Measurements from ENCODE around the gene CLDN4. TPM values are rescaled to one million over a fixed set of nuclear protein-coding genes. Genes with fewer than 3 reads are reported as not detected.

The CLDN4 gene
- total RNA-seq, 2 donors from 2014 or later: 0.99 TPM; not detected in 1

DNA sequence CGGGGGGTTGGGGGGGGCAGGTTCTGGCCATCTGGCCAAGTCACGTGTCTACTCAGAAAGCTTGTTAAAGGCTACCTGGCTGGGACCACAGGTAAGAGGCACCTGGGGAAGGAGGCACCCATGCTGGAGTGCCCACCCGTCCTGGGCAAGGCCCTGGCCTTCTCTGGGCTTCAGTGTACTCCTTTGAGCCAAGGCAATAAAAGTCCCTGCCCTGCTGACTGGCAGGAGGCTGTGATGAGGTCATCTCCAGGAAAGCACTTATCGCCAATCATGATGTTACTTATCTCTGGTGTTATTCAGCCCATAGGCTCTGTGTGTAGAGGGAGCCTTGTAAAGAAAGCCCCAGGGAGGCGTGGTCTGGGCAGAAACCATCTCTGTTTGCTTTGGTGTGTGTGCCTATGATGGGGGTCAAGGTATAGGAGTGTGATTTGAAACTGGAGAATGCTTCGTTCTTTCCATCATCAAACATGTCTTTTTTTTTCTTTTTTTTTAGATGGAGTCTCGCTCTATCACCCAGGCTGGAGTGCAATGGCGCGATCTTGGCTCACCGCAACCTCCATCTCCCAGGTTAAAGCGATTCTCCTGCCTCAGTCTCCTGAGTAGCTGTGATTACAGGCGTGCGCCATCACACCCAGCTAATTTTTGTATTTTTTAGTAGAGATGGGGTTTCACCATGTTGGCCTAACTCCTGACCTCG, 2.5 kb upstream of the CLDN4 start:
- Histone ChIP-seq H3K9me3 (no peaks in the 10 kb centered on the region), H3K27me3 (replicated peaks; ENCODE audit: insufficient read depth) (no peaks in the 10 kb centered on the region), H3K36me3 (no peaks in the 10 kb centered on the region), H3K4me3 (no peak overlapping the region), H3K27ac (no peak overlapping the region), H3K4me1 (ENCODE audit: control insufficient read depth in 1 of 2, low read depth in 2 of 2) (peaks cover 3 to 7% of the 10 kb centered on the region in 2 donors)
- TF ChIP-seq, protein P1, sequence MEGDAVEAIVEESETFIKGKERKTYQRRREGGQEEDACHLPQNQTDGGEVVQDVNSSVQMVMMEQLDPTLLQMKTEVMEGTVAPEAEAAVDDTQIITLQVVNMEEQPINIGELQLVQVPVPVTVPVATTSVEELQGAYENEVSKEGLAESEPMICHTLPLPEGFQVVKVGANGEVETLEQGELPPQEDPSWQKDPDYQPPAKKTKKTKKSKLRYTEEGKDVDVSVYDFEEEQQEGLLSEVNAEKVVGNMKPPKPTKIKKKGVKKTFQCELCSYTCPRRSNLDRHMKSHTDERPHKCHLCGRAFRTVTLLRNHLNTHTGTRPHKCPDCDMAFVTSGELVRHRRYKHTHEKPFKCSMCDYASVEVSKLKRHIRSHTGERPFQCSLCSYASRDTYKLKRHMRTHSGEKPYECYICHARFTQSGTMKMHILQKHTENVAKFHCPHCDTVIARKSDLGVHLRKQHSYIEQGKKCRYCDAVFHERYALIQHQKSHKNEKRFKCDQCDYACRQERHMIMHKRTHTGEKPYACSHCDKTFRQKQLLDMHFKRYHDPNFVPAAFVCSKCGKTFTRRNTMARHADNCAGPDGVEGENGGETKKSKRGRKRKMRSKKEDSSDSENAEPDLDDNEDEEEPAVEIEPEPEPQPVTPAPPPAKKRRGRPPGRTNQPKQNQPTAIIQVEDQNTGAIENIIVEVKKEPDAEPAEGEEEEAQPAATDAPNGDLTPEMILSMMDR (IDR thresholded peaks at IDR 0.05): no peak
- DNase-seq (ENCODE audit: low spot score) (no peak), ATAC-seq (ENCODE audit: insufficient number of reproducible peaks, low FRiP score, low read depth) (no peak)

DNA sequence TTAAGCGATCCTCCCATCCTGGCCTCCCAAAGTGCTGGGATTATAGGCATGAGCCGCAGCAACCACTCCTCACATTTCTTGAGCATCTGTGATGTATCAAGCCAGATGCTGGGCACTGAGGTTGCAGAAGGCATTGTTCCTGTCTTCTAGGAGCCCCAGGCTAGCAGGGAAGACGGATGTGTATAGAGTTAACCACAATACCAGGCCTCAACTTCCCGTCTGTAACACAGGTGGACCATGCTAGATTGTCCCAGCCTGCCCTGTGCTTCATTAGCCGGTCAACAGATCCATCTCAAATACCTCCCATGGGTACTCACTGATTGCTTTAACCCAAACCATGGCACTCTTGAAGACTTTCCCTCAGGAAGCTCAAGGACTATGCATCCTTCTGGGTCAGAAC, 1.8 kb upstream of the CLDN4 start:
- Histone ChIP-seq H3K27ac (no peak overlapping the region), H3K27me3 (replicated peaks; ENCODE audit: insufficient read depth) (no peaks in the 10 kb centered on the region), H3K4me1 (ENCODE audit: control insufficient read depth in 1 of 2, low read depth in 2 of 2) (peaks cover 3 to 7% of the 10 kb centered on the region in 2 donors), H3K36me3 (no peaks in the 10 kb centered on the region), H3K4me3 (no peak overlapping the region), H3K9me3 (no peaks in the 10 kb centered on the region)
- ATAC-seq (ENCODE audit: insufficient number of reproducible peaks, low FRiP score, low read depth): no peak
- TF ChIP-seq, protein P1 (IDR thresholded peaks at IDR 0.05): no peak
- no peak for DNase-seq (ENCODE audit: low spot score)

DNA sequence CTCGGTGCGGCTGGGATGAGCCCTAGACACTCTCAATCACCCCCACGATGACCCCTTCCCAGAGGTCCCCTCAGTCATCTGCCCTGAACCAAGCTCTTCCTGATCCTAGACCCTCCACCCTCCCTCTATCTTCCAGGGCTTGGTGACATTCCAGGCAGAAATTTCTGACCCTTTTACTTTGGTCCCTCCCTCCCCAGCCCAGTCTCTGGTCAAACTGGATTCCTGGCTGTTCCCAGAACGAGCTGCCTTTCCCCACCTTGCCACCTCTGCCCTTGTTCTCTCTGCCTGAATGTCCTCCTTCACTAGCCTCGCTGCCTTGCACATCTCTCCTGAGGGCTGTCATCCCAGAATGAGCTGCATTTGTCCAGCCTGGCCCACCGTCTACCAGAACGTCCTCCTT, 1.3 kb upstream of the CLDN4 start:
- no peaks in the 10 kb centered on the region for H3K27me3 ChIP-seq (replicated peaks; ENCODE audit: insufficient read depth)
- DNase-seq (ENCODE audit: low spot score): no peak
- no peaks in the 10 kb centered on the region for H3K9me3 ChIP-seq
- H3K4me3 ChIP-seq: no peak overlapping the region
- H3K36me3 ChIP-seq: no peaks in the 10 kb centered on the region
- H3K27ac ChIP-seq: no peak overlapping the region
- peaks cover 3 to 7% of the 10 kb centered on the region in 2 donors for H3K4me1 ChIP-seq (ENCODE audit: control insufficient read depth in 1 of 2, low read depth in 2 of 2)
- ATAC-seq (ENCODE audit: insufficient number of reproducible peaks, low FRiP score, low read depth): no peak
- TF ChIP-seq, protein P1 (IDR thresholded peaks at IDR 0.05): no peak

DNA sequence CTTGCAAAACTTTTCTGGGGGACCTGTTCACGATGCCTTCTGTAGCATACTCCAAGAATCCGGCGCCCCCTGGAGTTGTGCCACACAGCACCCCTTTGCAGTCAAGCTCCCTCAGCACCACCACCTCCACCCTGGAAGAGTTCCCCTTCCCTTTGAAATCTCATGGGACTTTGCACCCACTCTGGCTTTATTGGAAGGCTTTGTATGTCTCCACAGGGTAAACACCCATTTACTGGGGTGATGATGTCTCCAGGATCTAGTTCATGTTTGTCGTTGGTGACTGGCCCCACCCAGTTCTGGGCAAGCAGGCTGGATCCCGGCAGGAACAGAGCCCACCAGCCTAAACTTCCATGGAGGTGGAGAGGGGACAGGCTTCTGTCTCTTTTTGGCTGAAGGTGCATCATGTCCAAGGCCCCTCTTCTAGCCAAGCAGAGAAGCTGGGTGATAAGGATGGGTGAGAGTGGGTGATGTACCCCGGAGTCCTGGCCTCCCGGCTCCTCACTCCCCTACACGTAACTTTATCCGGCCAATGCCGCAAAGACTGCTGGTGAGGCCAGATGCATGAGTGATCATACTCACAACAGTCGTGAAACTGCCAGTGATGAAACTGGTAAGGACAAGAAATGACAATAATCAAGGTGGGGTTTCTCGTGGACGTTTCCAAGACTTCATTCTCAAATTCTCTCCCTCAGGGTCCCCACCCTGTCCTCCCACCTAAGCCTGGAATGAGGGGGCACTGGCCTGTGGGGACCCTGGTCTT, 695 bp upstream of the CLDN4 start:
- Histone ChIP-seq H3K27me3 (replicated peaks; ENCODE audit: insufficient read depth) (no peaks in the 10 kb centered on the region), H3K36me3 (no peaks in the 10 kb centered on the region), H3K4me3 (no peak overlapping the region), H3K27ac (no peak overlapping the region), H3K4me1 (ENCODE audit: control insufficient read depth in 1 of 2, low read depth in 2 of 2) (peaks cover 3 to 7% of the 10 kb centered on the region in 2 donors), H3K9me3 (no peaks in the 10 kb centered on the region)
- DNase-seq (ENCODE audit: low spot score): no peak
- ATAC-seq (ENCODE audit: insufficient number of reproducible peaks, low FRiP score, low read depth): no peak
- TF ChIP-seq, protein P1 (IDR thresholded peaks at IDR 0.05): no peak

DNA sequence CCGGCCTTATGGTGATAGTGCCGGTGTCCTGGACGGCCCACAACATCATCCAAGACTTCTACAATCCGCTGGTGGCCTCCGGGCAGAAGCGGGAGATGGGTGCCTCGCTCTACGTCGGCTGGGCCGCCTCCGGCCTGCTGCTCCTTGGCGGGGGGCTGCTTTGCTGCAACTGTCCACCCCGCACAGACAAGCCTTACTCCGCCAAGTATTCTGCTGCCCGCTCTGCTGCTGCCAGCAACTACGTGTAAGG, 713 bp downstream of the CLDN4 start:
- TF ChIP-seq, protein P1 (IDR thresholded peaks at IDR 0.05): no peak
- Histone ChIP-seq H3K36me3 (no peaks in the 10 kb centered on the region), H3K9me3 (no peaks in the 10 kb centered on the region), H3K27ac (no peak overlapping the region), H3K27me3 (replicated peaks; ENCODE audit: insufficient read depth) (no peaks in the 10 kb centered on the region), H3K4me3 (no peak overlapping the region), H3K4me1 (ENCODE audit: control insufficient read depth in 1 of 2, low read depth in 2 of 2) (peaks cover 3 to 7% of the 10 kb centered on the region in 2 donors)
- ATAC-seq (ENCODE audit: insufficient number of reproducible peaks, low FRiP score, low read depth) (no peak), DNase-seq (ENCODE audit: low spot score) (no peak)
